IMR-90 (cell line): ENCODE measurements around the gene SENP6. TPM values are rescaled to one million over a fixed set of nuclear protein-coding genes. Genes with fewer than 3 reads are reported as not detected.
A peak's percentile ranks its signal among the peaks of the same experiment; 100 is the strongest.
"Not testable (repeated sequence)": the region's sequence is repeated elsewhere in the genome, so short reads cannot be mapped to it uniquely, and the experiment has no call there.

ENCODE experiments used
- ATAC-seq: fragments of 200-7000 bp; cut with Tn5 transposase; 2 replicates; pipeline ENCODE4 v1.9.1; 2020; ENCODE audit warnings: low read depth, mild to moderate bottlenecking, moderate library complexity
- BruUV-seq: library from RNA; stranded (reverse); fragments of 400-500 nt; replicated peaks from 2 replicates; lab custom pipeline; 2021; lab: Mats Ljungman, UMichigan
- CTCF ChIA-PET: fragments of 300-600 bp; formaldehyde crosslinking; extraction: SDS; loops from one replicate; lab custom pipeline; 2021; ENCODE audit warnings: antibody characterized with exemption; lab: Yijun Ruan, JAX
- POLR2A ChIA-PET: fragments of 300-600 bp; sonication (Branson Sonifier 250); formaldehyde crosslinking; loops from one replicate; lab custom pipeline; 2022; ENCODE audit warnings: antibody characterized with exemption; ENCODE audit not compliant: unreplicated experiment; lab: Charles Lee
- DNase-seq: peaks from one replicate; pipeline ENCODE4 v3.0.0; 2013
- H2AFZ ChIP-seq: replicated peaks from 2 replicates; pipeline ENCODE3; 2013; ENCODE audit warnings: low read length, mild to moderate bottlenecking; ENCODE audit not compliant: poor library complexity
- H2AK5ac ChIP-seq: 2 replicates; pipeline ENCODE4 v1.6.1; 2013; ENCODE audit warnings: low read depth, low read length, inconsistent platforms
- H2AK9ac ChIP-seq: replicated peaks from 2 replicates; pipeline ENCODE3; 2013; ENCODE audit warnings: mild to moderate bottlenecking, low read depth, low read length, moderate library complexity; ENCODE audit not compliant: poor library complexity
- H2BK120ac ChIP-seq: 2 replicates; pipeline ENCODE4 v1.6.1; 2013; ENCODE audit warnings: low read depth, low read length, inconsistent platforms
- H2BK15ac ChIP-seq: 3 replicates; pipeline ENCODE4 v1.6.1; 2013; ENCODE audit warnings: low read depth, low read length, inconsistent platforms
- H2BK20ac ChIP-seq: 2 replicates; pipeline ENCODE4 v1.6.1; 2013; ENCODE audit warnings: low read depth, mild to moderate bottlenecking, inconsistent platforms, low read length, moderate library complexity
- H2BK5ac ChIP-seq: 2 replicates; pipeline ENCODE4 v1.6.1; 2013; ENCODE audit warnings: mild to moderate bottlenecking, low read depth, low read length, inconsistent platforms; ENCODE audit not compliant: poor library complexity, severe bottlenecking
- H3K14ac ChIP-seq: replicated peaks from 2 replicates; pipeline ENCODE4 v1.6.1; 2013; ENCODE audit warnings: low read depth, low read length, inconsistent platforms
- H3K18ac ChIP-seq: 2 replicates; pipeline ENCODE4 v1.6.1; 2013; ENCODE audit warnings: low read depth, low read length, control low read depth
- H3K23ac ChIP-seq: 2 replicates; pipeline ENCODE4 v1.6.1; 2013; ENCODE audit warnings: low read depth, low read length, inconsistent platforms
- H3K27ac ChIP-seq: 2 replicates; pipeline ENCODE4 v1.5.1; 2013; ENCODE audit warnings: mild to moderate bottlenecking, control low read depth, low read length; ENCODE audit not compliant: insufficient read depth
- H3K27me3 ChIP-seq: 2 replicates; pipeline ENCODE4 v1.6.1; 2013; ENCODE audit warnings: low read length; ENCODE audit not compliant: control insufficient read depth, insufficient read depth
- H3K36me3 ChIP-seq: 2 replicates; pipeline ENCODE4 v1.6.1; 2013; ENCODE audit warnings: low read length, mixed read lengths; ENCODE audit not compliant: control insufficient read depth, insufficient read depth
- H3K4ac ChIP-seq: 2 replicates; pipeline ENCODE4 v1.6.1; 2013; ENCODE audit warnings: low read depth, low read length, inconsistent platforms
- H3K4me1 ChIP-seq: 2 replicates; pipeline ENCODE4 v1.6.1; 2013; ENCODE audit warnings: low read length, mixed read lengths; ENCODE audit not compliant: control insufficient read depth, insufficient read depth
- H3K4me2 ChIP-seq: 2 replicates; pipeline ENCODE4 v1.6.1; 2013; ENCODE audit warnings: low read depth, mild to moderate bottlenecking, control low read depth, low read length, moderate library complexity
- H3K4me3 ChIP-seq: 2 replicates; pipeline ENCODE4 v1.5.1; 2013; ENCODE audit warnings: low read depth, mild to moderate bottlenecking, control low read depth, low read length, moderate library complexity; ENCODE audit not compliant: insufficient read depth
- H3K56ac ChIP-seq: 2 replicates; pipeline ENCODE4 v1.6.1; 2013; ENCODE audit warnings: low read length, inconsistent platforms; ENCODE audit not compliant: insufficient read depth; ENCODE audit errors: extremely low read depth
- H3K79me1 ChIP-seq, 2 experiments: 2 replicates each; pipeline ENCODE4 v1.6.1; 2013; ENCODE audit warnings: low read length in 2 of 2, inconsistent platforms in 1 of 2, low read depth in 1 of 2
- H3K9ac ChIP-seq: 2 replicates; pipeline ENCODE4 v1.6.1; 2013; ENCODE audit warnings: low read depth, low read length, control low read depth
- H3K9me1 ChIP-seq: 2 replicates; pipeline ENCODE4 v1.6.1; 2013; ENCODE audit warnings: low read length, inconsistent platforms; ENCODE audit not compliant: insufficient read depth
- H3K9me3 ChIP-seq: 2 replicates; pipeline ENCODE4 v1.6.1; 2013; ENCODE audit warnings: low read length; ENCODE audit not compliant: control insufficient read depth, insufficient read depth
- H4K20me1 ChIP-seq: 2 replicates; pipeline ENCODE4 v1.6.1; 2013; ENCODE audit warnings: low read length, inconsistent platforms; ENCODE audit not compliant: insufficient read depth
- H4K5ac ChIP-seq: 2 replicates; pipeline ENCODE4 v1.6.1; 2013; ENCODE audit warnings: mild to moderate bottlenecking, low read depth, low read length, control low read depth
- H4K8ac ChIP-seq, 2 experiments: 2 replicates each; pipeline ENCODE4 v1.6.1; 2013; ENCODE audit warnings: low read depth in 2 of 2, low read length in 2 of 2, control low read depth in 1 of 2, inconsistent platforms in 1 of 2
- H4K91ac ChIP-seq: 2 replicates; pipeline ENCODE4 v1.6.1; 2013; ENCODE audit warnings: low read depth, low read length, inconsistent platforms; ENCODE audit not compliant: insufficient read depth
- whole genome bisulfite sequencing, 2 experiments: methylation state at CpG; one replicate each; pipeline versions ENCODE4 v1.1.5 to v1.1.7; 2013; ENCODE audit warnings: missing lambda C conversion rate in 2 of 2; ENCODE audit not compliant: insufficient read length in 1 of 2; ENCODE audit errors: extremely low coverage in 2 of 2; 5-methylcytosine and 5-hydroxymethylcytosine counted together
- dilution Hi-C: fragments of 300-500 bp; cut with HindIII; formaldehyde crosslinking; loops from one replicate; pipeline ENCODE4 v1.14.3; 2018; ENCODE audit warnings: low sequenced_read_pairs; ENCODE audit not compliant: unreplicated experiment
- in situ Hi-C: fragments of 300-500 bp; cut with MboI; formaldehyde crosslinking; loops from 3 replicates; pipeline ENCODE4 v1.14.3; 2019; ENCODE audit warnings: low sequenced_read_pairs, inconsistent platforms, mixed read lengths
- intact Hi-C: fragments of 100-400 bp; cut with micrococcal nuclease; formaldehyde crosslinking; loops from 2 replicates; pipeline ENCODE4 v1.10.0; 2022
- polyA plus RNA-seq, 3 experiments: library from polyadenylated mRNA; depleted of rRNA; stranded (reverse); fragments of >200 nt; gene quantifications; 2 replicates each; pipeline ENCODE4 v1.2.3, GENCODE V29; 2012; ENCODE audit warnings: low replicate concordance in 1 of 3
- total RNA-seq: library from RNA; depleted of rRNA; stranded (reverse); fragments of >200 nt; gene quantifications from 2 replicates; pipeline ENCODE4 v1.2.3, GENCODE V29; 2012

The SENP6 gene
- total and polyA plus RNA-seq, 2 of the 4 experiments (the other 2 are of a cell fraction): 23.1 to 25.8 TPM

- H3K18ac ChIP-seq, H2BK120ac ChIP-seq, H2AK5ac ChIP-seq, in situ Hi-C loops, H4K8ac ChIP-seq, H2AFZ ChIP-seq, H4K20me1 ChIP-seq, H3K9ac ChIP-seq, H2BK5ac ChIP-seq, H3K4me2 ChIP-seq, H3K79me1 ChIP-seq, H4K5ac ChIP-seq, H4K91ac ChIP-seq, H3K27ac ChIP-seq, BruUV-seq, H3K27me3 ChIP-seq, H3K4me1 ChIP-seq, H2BK20ac ChIP-seq, H3K9me1 ChIP-seq, H3K4ac ChIP-seq, H2BK15ac ChIP-seq, H3K56ac ChIP-seq, H2AK9ac ChIP-seq, H3K36me3 ChIP-seq, H3K23ac ChIP-seq, POLR2A ChIA-PET, dilution Hi-C loops, H3K9me3 ChIP-seq, intact Hi-C loops, H3K4me3 ChIP-seq, H3K14ac ChIP-seq: not testable (repeated sequence)
- peak; percentile 66 for DNase-seq
- no CpG with 5 or more reads among the region's 6 CpGs for WGBS, 2 experiments
- CTCF ChIA-PET: interaction anchor here (0.6 kb wide), 1 partner anchor 12 kb away, joined by 3 read pairs; no protein-coding TSS in a partner anchor
- peak; percentile 49 for ATAC-seq
These were observed 31.0 kb upstream of the SENP6 start for GRCh38 chr6:75570671-75571070.
